Neural progenitor cell (in vitro differentiated cells): Measurements from ENCODE around the gene HPSE2. TPM values are rescaled to one million over a fixed set of nuclear protein-coding genes. Genes with fewer than 3 reads are reported as not detected.

Experiments
- DNase-seq: peaks from one replicate; pipeline ENCODE4 v3.0.0-alpha.2; 2016; ENCODE audit warnings: low spot score
- H2AFZ ChIP-seq: fragments of 200-600 bp; sonication (generic); replicated peaks from 2 replicates; pipeline ENCODE4 v1.6.1; 2016; ENCODE audit warnings: antibody characterized with exemption
- H3F3A ChIP-seq: fragments of 200-600 bp; sonication (generic); 2 replicates; pipeline ENCODE4 v1.6.1; 2016; ENCODE audit warnings: antibody characterized with exemption, low read depth
- H3K27ac ChIP-seq: fragments of 200-600 bp; sonication (generic); 2 replicates; pipeline ENCODE4 v1.5.1; 2016; ENCODE audit warnings: mild to moderate bottlenecking
- H3K27me3 ChIP-seq: fragments of 200-600 bp; sonication (generic); 2 replicates; pipeline ENCODE4 v1.6.1; 2016; ENCODE audit warnings: mild to moderate bottlenecking, moderate library complexity
- H3K36me3 ChIP-seq: fragments of 200-600 bp; sonication (generic); 2 replicates; pipeline ENCODE4 v1.5.1; 2016
- H3K4me1 ChIP-seq: fragments of 200-600 bp; sonication (generic); 2 replicates; pipeline ENCODE4 v1.6.1; 2016; ENCODE audit warnings: mixed run types
- H3K4me2 ChIP-seq: fragments of 200-600 bp; sonication (generic); 2 replicates; pipeline ENCODE4 v1.6.1; 2016
- H3K4me3 ChIP-seq: fragments of 200-600 bp; sonication (generic); 2 replicates; pipeline ENCODE4 v1.5.1; 2016
- H3K79me2 ChIP-seq: fragments of 200-600 bp; sonication (generic); 2 replicates; pipeline ENCODE4 v1.6.1; 2016; ENCODE audit warnings: low read depth
- H3K9ac ChIP-seq: fragments of 200-600 bp; sonication (generic); 2 replicates; pipeline ENCODE4 v1.6.1; 2016
- H3K9me3 ChIP-seq: fragments of 200-600 bp; sonication (generic); 2 replicates; pipeline ENCODE4 v1.5.1; 2016; ENCODE audit warnings: low read depth
- H4K20me1 ChIP-seq: fragments of 200-600 bp; sonication (generic); 2 replicates; pipeline ENCODE4 v1.6.1; 2016; ENCODE audit warnings: low read depth
- H3K27ac Mint-ChIP-seq: 3 replicates; pipeline ENCODE4 v1.8.0; 2021; ENCODE audit warnings: mixed read lengths
- H3K27me3 Mint-ChIP-seq: 2 replicates; pipeline ENCODE4 v1.8.0; 2022; ENCODE audit warnings: low read depth, mild to moderate bottlenecking, inconsistent platforms, moderate library complexity, mixed read lengths; ENCODE audit not compliant: insufficient read depth
- H3K36me3 Mint-ChIP-seq: 3 replicates; pipeline ENCODE4 v1.8.0; 2021; ENCODE audit warnings: mixed read lengths
- H3K4me1 Mint-ChIP-seq: 3 replicates; pipeline ENCODE4 v1.8.0; 2021; ENCODE audit warnings: mixed read lengths
- H3K4me3 Mint-ChIP-seq: 3 replicates; pipeline ENCODE4 v1.8.0; 2021; ENCODE audit warnings: mild to moderate bottlenecking, moderate library complexity, mixed read lengths
- H3K9me3 Mint-ChIP-seq: 3 replicates; pipeline ENCODE4 v1.8.0; 2020; ENCODE audit warnings: mixed read lengths
- CTCF ChIP-seq: fragments of 200-600 bp; sonication (generic); IDR thresholded peaks from 2 replicates; pipeline ENCODE4 v1.5.1; 2017; ENCODE audit warnings: antibody characterized with exemption, mild to moderate bottlenecking
- EZH2 ChIP-seq: fragments of 200-600 bp; sonication (generic); IDR thresholded peaks from 2 replicates; pipeline ENCODE4 v1.6.1; 2017; ENCODE audit warnings: antibody characterized with exemption, mild to moderate bottlenecking, moderate library complexity
- EZH2phosphoT487 ChIP-seq: fragments of 200-600 bp; sonication (generic); IDR thresholded peaks from 2 replicates; pipeline ENCODE4 v1.6.1; 2017; ENCODE audit warnings: antibody characterized with exemption
- total RNA-seq: library from RNA; depleted of rRNA; stranded (reverse); fragments of >200 nt; gene quantifications from 2 replicates; pipeline ENCODE4 v1.2.3, GENCODE V29; 2015; ENCODE audit warnings: low replicate concordance

HPSE2 gene
- total RNA-seq, 1 donor from 2014 or later = 3.4 TPM

- Histone ChIP-seq H3K9ac (no peak overlapping the region), H2AFZ (no peak overlapping the region), H3K4me2 (no peak overlapping the region), H4K20me1 (no peaks in the 10 kb centered on the region), H3K4me1 (no peaks in the 10 kb centered on the region), H3F3A (no peaks in the 10 kb centered on the region), H3K36me3 (no peaks in the 10 kb centered on the region), H3K9me3 (no peaks in the 10 kb centered on the region), H3K27ac (no peak overlapping the region), H3K79me2 (no peaks in the 10 kb centered on the region), H3K27me3 (no peaks in the 10 kb centered on the region), H3K4me3 (no peak overlapping the region)
- Mint-ChIP-seq H3K27me3 (peaks cover 2% of the 10 kb centered on the region), H3K9me3 (no peaks in the 10 kb centered on the region), H3K36me3 (no peaks in the 10 kb centered on the region), H3K4me1 (peaks cover 3% of the 10 kb centered on the region), H3K4me3 (no peak overlapping the region), H3K27ac (no peak overlapping the region)
- DNase-seq = no peak
- TF ChIP-seq EZH2 = no peak
- TF ChIP-seq CTCF = no peak
- no peak for TF ChIP-seq EZH2phosphoT487
Observed at GRCh38 chr10:99080275-99080945, 155.2 kb downstream of the HPSE2 start.

- Mint-ChIP-seq H3K4me3 (no peak overlapping the region), H3K4me1 (peaks cover 4% of the 10 kb centered on the region), H3K27ac (no peak overlapping the region), H3K36me3 (no peaks in the 10 kb centered on the region), H3K9me3 (peaks cover under 1% of the 10 kb centered on the region), H3K27me3 (no peaks in the 10 kb centered on the region)
- Histone ChIP-seq H2AFZ (no peak overlapping the region), H4K20me1 (no peaks in the 10 kb centered on the region), H3K4me2 (no peak overlapping the region), H3K36me3 (no peaks in the 10 kb centered on the region), H3K9ac (no peak overlapping the region), H3K4me3 (no peak overlapping the region), H3K27ac (no peak overlapping the region), H3K4me1 (no peaks in the 10 kb centered on the region), H3F3A (no peaks in the 10 kb centered on the region), H3K27me3 (no peaks in the 10 kb centered on the region), H3K9me3 (no peaks in the 10 kb centered on the region), H3K79me2 (no peaks in the 10 kb centered on the region)
- TF ChIP-seq EZH2phosphoT487 = no peak
- no peak for TF ChIP-seq CTCF
- no peak for DNase-seq
Observed at GRCh38 chr10:99062591-99062990, 173.1 kb downstream of the HPSE2 start.

GRCh38 chr10:99058762-99059161 lies 176.9 kb downstream of the HPSE2 start:
- Histone ChIP-seq H3K4me2 (no peak overlapping the region), H3K9ac (no peak overlapping the region), H3F3A (no peaks in the 10 kb centered on the region), H3K4me3 (no peak overlapping the region), H3K9me3 (no peaks in the 10 kb centered on the region), H3K79me2 (no peaks in the 10 kb centered on the region), H3K27ac (no peak overlapping the region), H3K4me1 (no peaks in the 10 kb centered on the region), H2AFZ (no peak overlapping the region), H4K20me1 (no peaks in the 10 kb centered on the region), H3K36me3 (no peaks in the 10 kb centered on the region), H3K27me3 (no peaks in the 10 kb centered on the region)
- Mint-ChIP-seq H3K27me3 (no peaks in the 10 kb centered on the region), H3K4me1 (peaks cover 4% of the 10 kb centered on the region), H3K27ac (no peak overlapping the region), H3K4me3 (no peak overlapping the region), H3K9me3 (peaks cover 2% of the 10 kb centered on the region), H3K36me3 (no peaks in the 10 kb centered on the region)
- TF ChIP-seq CTCF = no peak
- no peak for TF ChIP-seq EZH2phosphoT487
- no peak for TF ChIP-seq EZH2
- no peak for DNase-seq
